Measurements from ENCODE around the gene OR1C1. TPM values are rescaled to one million over a fixed set of nuclear protein-coding genes. Genes with fewer than 3 reads are reported as not detected.

Gene OR1C1
- total RNA-seq, 4 donors from 2014 or later: not detected

DNA sequence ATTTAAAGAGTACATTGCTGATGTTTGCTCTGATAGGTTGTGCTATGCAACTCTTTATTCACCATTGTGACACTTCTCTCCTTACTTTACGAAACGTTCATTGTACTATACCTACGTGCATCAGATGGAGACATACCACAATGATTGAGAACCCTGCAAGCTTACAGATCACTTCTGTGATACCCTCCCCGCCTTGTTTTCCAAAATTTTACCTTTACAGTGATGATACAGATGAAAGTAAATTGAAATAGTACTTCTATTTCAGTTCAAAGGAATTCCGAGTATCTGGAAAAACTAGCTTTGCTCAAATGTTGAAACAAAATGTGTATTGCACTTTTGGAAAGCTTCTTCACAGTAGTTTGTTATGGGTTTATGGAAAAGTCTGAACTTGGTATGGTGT, 18.6 kb downstream of the OR1C1 start:
- TF ChIP-seq, protein P1, sequence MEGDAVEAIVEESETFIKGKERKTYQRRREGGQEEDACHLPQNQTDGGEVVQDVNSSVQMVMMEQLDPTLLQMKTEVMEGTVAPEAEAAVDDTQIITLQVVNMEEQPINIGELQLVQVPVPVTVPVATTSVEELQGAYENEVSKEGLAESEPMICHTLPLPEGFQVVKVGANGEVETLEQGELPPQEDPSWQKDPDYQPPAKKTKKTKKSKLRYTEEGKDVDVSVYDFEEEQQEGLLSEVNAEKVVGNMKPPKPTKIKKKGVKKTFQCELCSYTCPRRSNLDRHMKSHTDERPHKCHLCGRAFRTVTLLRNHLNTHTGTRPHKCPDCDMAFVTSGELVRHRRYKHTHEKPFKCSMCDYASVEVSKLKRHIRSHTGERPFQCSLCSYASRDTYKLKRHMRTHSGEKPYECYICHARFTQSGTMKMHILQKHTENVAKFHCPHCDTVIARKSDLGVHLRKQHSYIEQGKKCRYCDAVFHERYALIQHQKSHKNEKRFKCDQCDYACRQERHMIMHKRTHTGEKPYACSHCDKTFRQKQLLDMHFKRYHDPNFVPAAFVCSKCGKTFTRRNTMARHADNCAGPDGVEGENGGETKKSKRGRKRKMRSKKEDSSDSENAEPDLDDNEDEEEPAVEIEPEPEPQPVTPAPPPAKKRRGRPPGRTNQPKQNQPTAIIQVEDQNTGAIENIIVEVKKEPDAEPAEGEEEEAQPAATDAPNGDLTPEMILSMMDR (IDR thresholded peaks at IDR 0.05; ENCODE audit: low read depth): no peak

- TF ChIP-seq, protein P1 (IDR thresholded peaks at IDR 0.05; ENCODE audit: low read depth): no peak
Measured at GRCh38 chr1:247740721-247741120, 19.6 kb downstream of the OR1C1 start.

GRCh38 chr1:247738315-247738714, 22.0 kb downstream of the OR1C1 start, which contains the start of gene OR14K1:
Gene OR14K1, plus strand, starts transcription at chr1:247738615. Its CDS starts 0 bp downstream, at chr1:247738615.
- TF ChIP-seq, protein P1 (IDR thresholded peaks at IDR 0.05; ENCODE audit: low read depth): no peak

- TF ChIP-seq, protein P1 (IDR thresholded peaks at IDR 0.05; ENCODE audit: low read depth): no peak
Measured at GRCh38 chr1:247721222-247721621, 39.1 kb downstream of the OR1C1 start.

- TF ChIP-seq, protein P1 (IDR thresholded peaks at IDR 0.05; ENCODE audit: low read depth): no peak
Measured at GRCh38 chr1:247716546-247716945, 43.8 kb downstream of the OR1C1 start, which contains the start of gene OR6F1. Gene OR6F1, minus strand, starts transcription at chr1:247716646. Its CDS starts 3,891 bp downstream, at chr1:247712755.

- TF ChIP-seq, protein P1 (IDR thresholded peaks at IDR 0.05; ENCODE audit: low read depth): no peak
Measured at GRCh38 chr1:247713753-247714152, 46.6 kb downstream of the OR1C1 start.

Other genes starting within 250 kb of the OR1C1 start
- under 1 TPM in 1 of 4 donors, not detected in 3; 0.17 TPM for gene OR2C3, start 224.1 kb downstream of the OR1C1 start, total RNA-seq
- gene GCSAML, start 211.4 kb downstream of the OR1C1 start, total RNA-seq: 1 to 10 TPM in 2 of 4 donors, under 1 TPM in 2; 0.68 to 2.1 (median 0.93) TPM
- not detected for gene OR2G2, start 172.2 kb downstream of the OR1C1 start, total RNA-seq
- not detected for gene OR2G3, start 155.0 kb downstream of the OR1C1 start, total RNA-seq
- gene OR13G1, start 80.8 kb downstream of the OR1C1 start, total RNA-seq: not detected
- not detected for gene OR6F1, start 43.9 kb downstream of the OR1C1 start, total RNA-seq
- gene OR14K1, start 21.9 kb downstream of the OR1C1 start, total RNA-seq: not detected
- gene OR14A2, start 12.4 kb downstream of the OR1C1 start, total RNA-seq: not detected
- not detected for gene OR14A16, start 63.6 kb upstream of the OR1C1 start, total RNA-seq
- gene OR11L1, start 81.3 kb upstream of the OR1C1 start, total RNA-seq: not detected
- 1 to 10 TPM in 2 of 4 donors, under 1 TPM in 2; 0.33 to 7.0 (median 1.2) TPM for gene TRIM58, start 96.6 kb upstream of the OR1C1 start, total RNA-seq
- 1 to 10 TPM in 1 of 4 donors, not detected in 3; 3.1 TPM for gene OR2W3, start 135.0 kb upstream of the OR1C1 start, total RNA-seq
- gene OR2T8, start 159.7 kb upstream of the OR1C1 start, total RNA-seq: not detected
- not detected for gene OR2AJ1, start 164.3 kb upstream of the OR1C1 start, total RNA-seq
- gene OR2L8, start 188.3 kb upstream of the OR1C1 start, total RNA-seq: not detected
- gene OR2AK2, start 204.7 kb upstream of the OR1C1 start, total RNA-seq: under 1 TPM in 1 of 4 donors, not detected in 3; 0.34 TPM

All from subcutaneous adipose tissue (tissue), 4 donors.